H1 (cell line): Measurements from ENCODE around the gene ALG5. TPM values are rescaled to one million over a fixed set of nuclear protein-coding genes. Genes with fewer than 3 reads are reported as not detected.
A peak's percentile ranks its signal among the peaks of the same experiment; 100 is the strongest.

Experiments
- CTCF ChIA-PET: fragments of 300-600 bp; sonication (Branson Sonifier 250); formaldehyde crosslinking; loops from one replicate; lab custom pipeline; 2021; ENCODE audit not compliant: partially characterized antibody; lab: Charles Lee
- POLR2A ChIA-PET: fragments of 300-600 bp; sonication (Branson Sonifier 250); formaldehyde crosslinking; loops from one replicate; lab custom pipeline; 2021; ENCODE audit warnings: inconsistent platforms; ENCODE audit not compliant: partially characterized antibody; lab: Charles Lee
- DNase-seq, 2 experiments: peaks; one replicate each; pipeline versions ENCODE4 v3.0.0 to v3.0.0-alpha.2; 2010 to 2022; ENCODE audit warnings: low spot score in 2 of 2, low read depth in 1 of 2, mixed read lengths in 1 of 2
- FAIRE-seq: peaks from 2 replicates; lab custom pipeline; 2011; peaks lifted over from hg19 to GRCh38; lab: Jason Lieb, UNC
- H2AFZ ChIP-seq: 2 replicates; pipeline ENCODE4 v1.8.1; 2012; ENCODE audit warnings: low read length, inconsistent platforms
- H2AK5ac ChIP-seq: 2 replicates; pipeline ENCODE4 v1.6.1; 2013; ENCODE audit warnings: low read depth, low read length
- H2BK120ac ChIP-seq: replicated peaks from 2 replicates; pipeline ENCODE3; 2013; ENCODE audit warnings: low read depth, low read length, inconsistent platforms
- H2BK12ac ChIP-seq: 2 replicates; pipeline ENCODE4 v1.6.1; 2013; ENCODE audit warnings: low read depth, low read length
- H2BK15ac ChIP-seq: 2 replicates; pipeline ENCODE4 v1.6.1; 2013; ENCODE audit warnings: low read length
- H2BK20ac ChIP-seq: 2 replicates; pipeline ENCODE4 v1.6.1; 2013; ENCODE audit warnings: low read length
- H2BK5ac ChIP-seq: 2 replicates; pipeline ENCODE4 v1.6.1; 2013; ENCODE audit warnings: low read depth, low read length
- H3K14ac ChIP-seq: 2 replicates; pipeline ENCODE4 v1.6.1; 2013; ENCODE audit warnings: inconsistent platforms; ENCODE audit not compliant: insufficient read length
- H3K18ac ChIP-seq: 2 replicates; pipeline ENCODE4 v1.6.1; 2013; ENCODE audit warnings: low read length; ENCODE audit errors: extremely low read depth
- H3K23ac ChIP-seq: 2 replicates; pipeline ENCODE4 v1.6.1; 2013; ENCODE audit warnings: inconsistent platforms; ENCODE audit not compliant: insufficient read length
- H3K23me2 ChIP-seq: 2 replicates; pipeline ENCODE4 v1.6.1; 2013; ENCODE audit warnings: low read depth, low read length
- H3K27ac ChIP-seq: 2 replicates; pipeline ENCODE4 v1.6.1; 2011; ENCODE audit warnings: low read depth, low read length, inconsistent platforms
- H3K27me3 ChIP-seq, 4 experiments: replicated peaks in 1 of 4; 1 replicate in 1 of 4; 2 replicates in 3 of 4; pipeline versions ENCODE4 v1.6.1 to v1.8.1; 2011 to 2013; ENCODE audit warnings: low read length in 3 of 4, mild to moderate bottlenecking in 3 of 4, inconsistent platforms in 2 of 4, mixed read lengths in 2 of 4, moderate library complexity in 1 of 4; ENCODE audit not compliant: control insufficient read depth in 3 of 4, insufficient read depth in 3 of 4; ENCODE audit errors: extremely low read depth in 1 of 4
- H3K36me3 ChIP-seq, 4 experiments: 2 replicates each; pipeline versions ENCODE4 v1.6.1 to v1.8.1; 2011 to 2013; ENCODE audit warnings: mild to moderate bottlenecking in 4 of 4, low read length in 3 of 4, moderate library complexity in 2 of 4, control low read depth in 1 of 4, inconsistent platforms in 1 of 4; ENCODE audit not compliant: insufficient read depth in 4 of 4, control insufficient read depth in 2 of 4
- H3K4ac ChIP-seq: replicated peaks from 2 replicates; pipeline ENCODE3; 2013; ENCODE audit warnings: low read length, low read depth, mixed read lengths, inconsistent platforms; ENCODE audit not compliant: insufficient read length
- H3K4me1 ChIP-seq, 4 experiments: replicated peaks in 1 of 4; 1 replicate in 1 of 4; 2 replicates in 3 of 4; pipeline versions ENCODE4 v1.6.1 to v1.8.1; 2011 to 2013; ENCODE audit warnings: low read length in 3 of 4, inconsistent platforms in 2 of 4, mixed read lengths in 1 of 4; ENCODE audit not compliant: insufficient read depth in 4 of 4, control insufficient read depth in 3 of 4
- H3K4me2 ChIP-seq, 2 experiments: 2 replicates each; pipeline versions ENCODE4 v1.6.1 to v1.8.1; 2011 to 2013; ENCODE audit warnings: low read depth in 2 of 2, low read length in 2 of 2, control low read depth in 1 of 2, inconsistent platforms in 1 of 2, mild to moderate bottlenecking in 1 of 2; ENCODE audit not compliant: insufficient read depth in 1 of 2
- H3K4me3 ChIP-seq, 4 experiments: fragments of 200-600, 300-600 bp in 1 of 4; sonication (generic), shearing (Covaris generic), sonication (Bioruptor Twin) in 1 of 4; 2 replicates each; pipeline versions ENCODE4 v1.5.1 to v1.8.1; 2011 to 2016; ENCODE audit warnings: low read length in 4 of 4, low read depth in 3 of 4, control low read depth in 2 of 4, inconsistent platforms in 2 of 4, mild to moderate bottlenecking in 2 of 4, mixed read lengths in 1 of 4, moderate library complexity in 1 of 4; ENCODE audit not compliant: insufficient read depth in 2 of 4; ENCODE audit errors: extremely low read depth in 1 of 4
- H3K56ac ChIP-seq: replicated peaks from 2 replicates; pipeline ENCODE3; 2013; ENCODE audit warnings: low read depth, mild to moderate bottlenecking, mixed read lengths, low read length, inconsistent platforms; ENCODE audit not compliant: insufficient read length
- H3K79me1 ChIP-seq: 2 replicates; pipeline ENCODE4 v1.6.1; 2013; ENCODE audit warnings: low read depth, low read length, control low read depth
- H3K79me2 ChIP-seq, 2 experiments: 2 replicates each; pipeline versions ENCODE4 v1.6.1 to v1.8.1; 2012 to 2013; ENCODE audit warnings: low read length in 2 of 2, mild to moderate bottlenecking in 2 of 2, inconsistent platforms in 1 of 2; ENCODE audit not compliant: insufficient read depth in 2 of 2, control insufficient read depth in 1 of 2
- H3K9ac ChIP-seq, 4 experiments: replicated peaks in 1 of 4; 1 replicate in 1 of 4; 2 replicates in 3 of 4; pipeline versions ENCODE4 v1.6.1 to v1.8.1; 2011 to 2013; ENCODE audit warnings: low read depth in 3 of 4, low read length in 3 of 4, control low read depth in 2 of 4, mild to moderate bottlenecking in 2 of 4, moderate library complexity in 2 of 4, inconsistent platforms in 1 of 4; ENCODE audit errors: extremely low read depth in 1 of 4
- H3K9me3 ChIP-seq, 2 experiments: 2 replicates each; pipeline versions ENCODE4 v1.6.1 to v1.8.1; 2012 to 2013; ENCODE audit warnings: mild to moderate bottlenecking in 2 of 2, moderate library complexity in 2 of 2, control low read depth in 1 of 2, inconsistent platforms in 1 of 2, low read depth in 1 of 2, low read length in 1 of 2, mixed read lengths in 1 of 2; ENCODE audit not compliant: insufficient read depth in 2 of 2
- H4K20me1 ChIP-seq, 2 experiments: replicated peaks in 1 of 2; 2 replicates each; pipeline versions ENCODE3 to v1.8.1; 2011 to 2013; ENCODE audit warnings: inconsistent platforms in 2 of 2, low read length in 2 of 2, mild to moderate bottlenecking in 1 of 2; ENCODE audit not compliant: insufficient read depth in 2 of 2, control insufficient read depth in 1 of 2
- H4K5ac ChIP-seq: 2 replicates; pipeline ENCODE4 v1.6.1; 2013; ENCODE audit warnings: low read length, low read depth, mixed read lengths, inconsistent platforms; ENCODE audit not compliant: insufficient read length
- H4K8ac ChIP-seq: 2 replicates; pipeline ENCODE4 v1.8.0; 2013; ENCODE audit warnings: mild to moderate bottlenecking, moderate library complexity, low read length, inconsistent platforms; ENCODE audit not compliant: insufficient read depth; ENCODE audit errors: extremely low read depth
- H4K91ac ChIP-seq: replicated peaks from 2 replicates; pipeline ENCODE3; 2013; ENCODE audit warnings: low read length, mixed read lengths, inconsistent platforms; ENCODE audit not compliant: insufficient read length
- EGR1 ChIP-seq: IDR thresholded peaks from 2 replicates; pipeline ENCODE4 v1.6.1; 2011; ENCODE audit warnings: low read depth, low read length, borderline replicate concordance
- FOSL1 ChIP-seq: IDR thresholded peaks from 2 replicates; pipeline ENCODE4 v1.6.1; 2011; ENCODE audit warnings: mild to moderate bottlenecking, low read depth, low read length, moderate library complexity; ENCODE audit not compliant: insufficient read depth
- JUND ChIP-seq: IDR thresholded peaks from 2 replicates; pipeline ENCODE4 v1.6.1; 2011; ENCODE audit warnings: mild to moderate bottlenecking, improper control_type of control experiment, low read length
- MAFK ChIP-seq: IDR thresholded peaks from 2 replicates; pipeline ENCODE4 v1.6.1; 2012; ENCODE audit warnings: low read depth, mild to moderate bottlenecking, improper control_type of control experiment, low read length
- NRF1 ChIP-seq: IDR thresholded peaks from 2 replicates; pipeline ENCODE4 v1.6.1; 2011; ENCODE audit warnings: mild to moderate bottlenecking, low read depth, low read length, improper control_type of control experiment
- POLR2AphosphoS5 ChIP-seq: IDR thresholded peaks from 2 replicates; pipeline ENCODE4 v1.6.1; 2011; ENCODE audit warnings: low read depth, low read length
- SIRT6 ChIP-seq: IDR thresholded peaks from one replicate; pipeline ENCODE4 v1.7.1; 2012; ENCODE audit warnings: low read length, inconsistent platforms
- USF2 ChIP-seq: IDR thresholded peaks from 2 replicates; pipeline ENCODE4 v1.6.1; 2011; ENCODE audit warnings: low read length, improper control_type of control experiment
- WGBS, 2 experiments: shearing (Covaris generic) in 1 of 2; methylation state at CpG; one replicate each; pipeline versions ENCODE4 v1.1.6 to v1.1.7; 2013 to 2015; ENCODE audit warnings: low lambda C conversion rate in 2 of 2, mixed read lengths in 2 of 2, inconsistent platforms in 1 of 2, low coverage in 1 of 2, missing lambda C conversion rate in 1 of 2; ENCODE audit not compliant: insufficient replicate concordance in 2 of 2, insufficient coverage in 1 of 2, insufficient read length in 1 of 2; ENCODE audit errors: extremely low coverage in 1 of 2, missing lambda C conversion rate in 1 of 2; 5-methylcytosine and 5-hydroxymethylcytosine counted together
- long read RNA-seq, 2 experiments: library from RNA in 1 of 2; library from capped mRNA in 1 of 2; stranded (forward); transcript quantifications; one replicate each; pipeline ENCODE4 v2.0.0, GENCODE V29; 2021; ENCODE audit warnings: inconsistent platforms in 1 of 2
- polyA minus RNA-seq, 3 experiments: library from RNA; depleted of rRNA, polyadenylated mRNA; stranded (reverse); fragments of >200 nt; gene quantifications; 1 replicate in 2 of 3; 2 replicates in 1 of 3; pipeline ENCODE4 v1.2.3, GENCODE V29; 2011
- polyA plus RNA-seq, 7 experiments: library from polyadenylated mRNA; depleted of rRNA in 3 of 7; stranded (reverse) in 5 of 7; unstranded in 2 of 7; fragments of >200 nt in 5 of 7; fragments of 200-250 nt in 2 of 7; gene quantifications; 1 replicate in 5 of 7; 2 replicates in 1 of 7; 4 replicates in 1 of 7; pipeline versions ENCODE4 v1.2.1 to v1.2.3, GENCODE V29; 2011 to 2013; ENCODE audit warnings: missing spikeins in 2 of 7, mixed read lengths in 2 of 7
- total RNA-seq: library from RNA; stranded (reverse); fragmentation: NEBNext Ultra II Directional; extraction: Animal tissue kit (Norgen Biotek cat#: 25700); gene quantifications from 2 replicates; pipeline ENCODE4 v1.2.1, GENCODE V29; 2021

Gene ALG5
- 24.3 and 24.6 TPM in 2 replicates for total RNA-seq
- polyA plus RNA-seq (2011; rRNA removed), result 7.3 and 15.0 TPM in 2 replicates
- 19.3 TPM for polyA plus RNA-seq (2011; cell fraction: cytosol; rRNA removed)
- polyA plus RNA-seq (2011; cell fraction: nucleus; rRNA removed), result 6.6 TPM
- 14.0 to 21.8 TPM (median 18.5 TPM) in 4 replicates for polyA plus RNA-seq (2012, experiment 1 of 2)
- polyA plus RNA-seq (2012, experiment 2 of 2), result 2.4 TPM
- polyA plus RNA-seq (2013, experiment 1 of 2), result 44.3 TPM
- 53.8 TPM for polyA plus RNA-seq (2013, experiment 2 of 2)
- polyA minus RNA-seq (2011; rRNA and poly(A)+ RNA removed), result 5.1 and 7.3 TPM in 2 replicates
- 11.4 TPM for polyA minus RNA-seq (2011; cell fraction: cytosol; rRNA and poly(A)+ RNA removed)
- polyA minus RNA-seq (2011; cell fraction: nucleus; rRNA and poly(A)+ RNA removed), result 24.3 TPM
- long read RNA-seq, experiment 1, transcript ALG5-201 (10 exons, 1,154 nt), result major isoform, 14 of 29 reads
- long read RNA-seq, experiment 1, partial matches to known transcripts, result 11 of 29 reads
- long read RNA-seq, experiment 1, other reads (novel, unspliced or antisense), result 4 of 29 reads
- long read RNA-seq, experiment 2, transcript ALG5-201 (10 exons, 1,154 nt), result major isoform, 58 of 69 reads
- long read RNA-seq, experiment 2, partial matches to known transcripts, result 2 of 69 reads
- long read RNA-seq, experiment 2, other reads (novel, unspliced or antisense), result 9 of 69 reads

- Histone ChIP-seq H2BK15ac (no peak within 1 kb of the TSS), H3K79me2 (peaks cover 4 to 56% of the 10 kb centered on the region in 2 experiments; a peak in 3 of 4 replicates), H4K91ac (peak within 1 kb of the TSS; percentile 45), H4K20me1 (peaks cover 0 to 2% of the 10 kb centered on the region in 2 experiments), H3K4me2 (peak within 1 kb of the TSS; percentile 91 to 94), H2BK12ac (peak within 1 kb of the TSS; percentile 75; the same call in 1 of the 2 replicates), H3K27ac (peak within 1 kb of the TSS; percentile 99), H3K36me3 (peaks cover 0 to 32% (median 8%) of the 10 kb centered on the region in 4 experiments; a peak in 4 of 8 replicates), H3K23ac (no peak within 1 kb of the TSS), H3K23me2 (peaks cover 10% of the 10 kb centered on the region), H3K4ac (peak within 1 kb of the TSS; percentile 1), H2AFZ (peak within 1 kb of the TSS; percentile 20; the same call in 1 of the 2 replicates), H3K27me3 (no peaks in the 10 kb centered on the region), H3K56ac (peak within 1 kb of the TSS; percentile 23), H4K8ac (peak within 1 kb of the TSS; percentile 89), H3K14ac (no peak within 1 kb of the TSS), H4K5ac (peak within 1 kb of the TSS; percentile 92), H2BK5ac (peak within 1 kb of the TSS; percentile 99; the same call in 1 of the 2 replicates), H3K79me1 (peaks cover 3% of the 10 kb centered on the region; the same call in 1 of the 2 replicates), H2BK120ac (peak within 1 kb of the TSS; percentile 88), H3K9ac (peak within 1 kb of the TSS; percentile 80 to 98 (median 97)), H2AK5ac (0 out of 2 replicates have a peak within 1 kb of the TSS, but pooled peaks have one; percentile 26), H3K4me1 (no peaks in the 10 kb centered on the region), H3K9me3 (no peaks in the 10 kb centered on the region), H2BK20ac (no peak within 1 kb of the TSS), H3K4me3 (peak within 1 kb of the TSS; percentile 92 to 99 (median 94)), H3K18ac (peak within 1 kb of the TSS; percentile 88)
- WGBS, 2 experiments, result 2% methylated on average over 50 of the region's 52 CpGs; no CpG with 5 or more reads in 1 of the 2 experiments
- DNase-seq, result peak; percentile 54 to 95
- ChIA-PET POLR2A (interaction anchor here (0.5 to 5.6 kb wide), 13 partner anchors 9 to 702 kb away, joined by 3 to 59 read pairs (median 5); partner anchors contain the start of gene CCDC169), CTCF (interaction anchor here (1.0 to 1.8 kb wide), 5 partner anchors 19 to 151 kb away, joined by 3 read pairs; no protein-coding TSS in a partner anchor)
- FAIRE-seq, result no peak
- TF ChIP-seq JUND (peak; percentile 41; the same call in 1 of the 2 replicates), SIRT6 (no peak), FOSL1 (no peak), USF2 (no peak), POLR2AphosphoS5 (peak; percentile 92), MAFK (no peak), NRF1 (peak; percentile 11; the same call in 1 of the 2 replicates), EGR1 (peak; percentile 65)
Observed at GRCh38 chr13:36999054-36999714, at the start of gene ALG5. TSS of gene ALG5 (minus strand) at chr13:36999340. CDS start at chr13:36999300, 40 bp downstream.
